Trophoblast cell (in vitro differentiated cells and primary cell): ENCODE data around the gene OLIG2.

Experiments
- DNase-seq, 2 donors: peaks; one replicate each; pipeline ENCODE4 v3.0.0-alpha.2; 2016
- H2AFZ ChIP-seq: 2 replicates; pipeline ENCODE4 v1.6.1; 2013; ENCODE audit warnings: low read length, moderate library complexity, mild to moderate bottlenecking; ENCODE audit not compliant: insufficient read depth, poor library complexity
- H2AK5ac ChIP-seq: 2 replicates; pipeline ENCODE4 v1.6.1; 2013; ENCODE audit warnings: mild to moderate bottlenecking, low read length
- H2BK120ac ChIP-seq: 2 replicates; pipeline ENCODE4 v1.6.1; 2013; ENCODE audit warnings: low read length, mild to moderate bottlenecking, moderate library complexity; ENCODE audit not compliant: insufficient read depth, poor library complexity
- H2BK12ac ChIP-seq: 2 replicates; pipeline ENCODE4 v1.6.1; 2013; ENCODE audit warnings: mild to moderate bottlenecking, low read length, moderate library complexity
- H2BK5ac ChIP-seq: 2 replicates; pipeline ENCODE4 v1.6.1; 2013; ENCODE audit warnings: low read length, low read depth, moderate library complexity, mild to moderate bottlenecking; ENCODE audit not compliant: poor library complexity
- H3K14ac ChIP-seq: 2 replicates; pipeline ENCODE4 v1.6.1; 2013; ENCODE audit warnings: mild to moderate bottlenecking, low read length
- H3K18ac ChIP-seq: 2 replicates; pipeline ENCODE4 v1.6.1; 2013; ENCODE audit warnings: mild to moderate bottlenecking, low read length
- H3K23ac ChIP-seq: 2 replicates; pipeline ENCODE4 v1.6.1; 2013; ENCODE audit warnings: low read length
- H3K27ac ChIP-seq: 2 replicates; pipeline ENCODE4 v1.5.1; 2013; ENCODE audit warnings: low read depth, mild to moderate bottlenecking, inconsistent platforms, low read length, moderate library complexity
- H3K27me3 ChIP-seq: 2 replicates; pipeline ENCODE4 v1.6.1; 2013; ENCODE audit warnings: inconsistent platforms, mild to moderate bottlenecking, low read length, moderate library complexity; ENCODE audit not compliant: insufficient read depth
- H3K36me3 ChIP-seq, 2 experiments: 1 replicate in 1 of 2; 2 replicates in 1 of 2; pipeline ENCODE4 v1.6.1; 2013; ENCODE audit warnings: low read length in 2 of 2, mild to moderate bottlenecking in 2 of 2, moderate library complexity in 1 of 2; ENCODE audit not compliant: insufficient read depth in 2 of 2, control insufficient read depth in 1 of 2
- H3K4ac ChIP-seq: 2 replicates; pipeline ENCODE4 v1.6.1; 2013; ENCODE audit warnings: low read depth, mild to moderate bottlenecking, low read length, moderate library complexity
- H3K4me1 ChIP-seq, 2 experiments: 1 replicate in 1 of 2; 2 replicates in 1 of 2; pipeline ENCODE4 v1.6.1; 2013; ENCODE audit warnings: low read length in 2 of 2, mild to moderate bottlenecking in 2 of 2, moderate library complexity in 1 of 2; ENCODE audit not compliant: insufficient read depth in 2 of 2, control insufficient read depth in 1 of 2
- H3K4me2 ChIP-seq: 2 replicates; pipeline ENCODE4 v1.6.1; 2013; ENCODE audit warnings: inconsistent platforms, mild to moderate bottlenecking, low read length, moderate library complexity
- H3K4me3 ChIP-seq: 2 replicates; pipeline ENCODE4 v1.5.1; 2013; ENCODE audit warnings: mild to moderate bottlenecking, low read depth, low read length, inconsistent platforms
- H3K79me1 ChIP-seq: one replicate; pipeline ENCODE4 v1.6.1; 2013; ENCODE audit warnings: low read length
- H3K79me2 ChIP-seq: 2 replicates; pipeline ENCODE4 v1.6.1; 2013; ENCODE audit warnings: low read length, mild to moderate bottlenecking; ENCODE audit not compliant: control insufficient read depth, insufficient read depth, poor library complexity
- H3K9ac ChIP-seq: 2 replicates; pipeline ENCODE4 v1.6.1; 2013; ENCODE audit warnings: mild to moderate bottlenecking, low read length
- H3K9me3 ChIP-seq: 2 replicates; pipeline ENCODE4 v1.6.1; 2013; ENCODE audit warnings: low read depth, mild to moderate bottlenecking, control low read depth, inconsistent platforms, low read length; ENCODE audit not compliant: insufficient read depth
- H4K12ac ChIP-seq: 2 replicates; pipeline ENCODE4 v1.6.1; 2013; ENCODE audit warnings: low read depth, mild to moderate bottlenecking, low read length, moderate library complexity
- H4K8ac ChIP-seq: 2 replicates; pipeline ENCODE4 v1.6.1; 2013; ENCODE audit warnings: low read depth, mild to moderate bottlenecking, low read length, moderate library complexity
- H4K91ac ChIP-seq: one replicate; pipeline ENCODE4 v1.6.1; 2013; ENCODE audit warnings: low read depth, mild to moderate bottlenecking, low read length, moderate library complexity
- WGBS: extraction: QIAGEN DNeasy Blood & Tissue Kit; methylation state at CpG from one replicate; pipeline ENCODE4 v1.1.7; 2013; ENCODE audit warnings: missing lambda C conversion rate; ENCODE audit not compliant: insufficient read length, insufficient coverage; ENCODE audit errors: extremely low coverage; 5-methylcytosine and 5-hydroxymethylcytosine counted together

OLIG2 gene

GRCh38 chr21:33039536-33039935 lies 13.8 kb downstream of the OLIG2 start:
- Histone ChIP-seq H3K27me3 (peaks cover 14% of the 10 kb centered on the region), H2BK12ac (no peak overlapping the region), H3K79me1 (no peaks in the 10 kb centered on the region), H3K27ac (no peak overlapping the region), H2AFZ (no peak overlapping the region), H3K9me3 (peaks cover 3% of the 10 kb centered on the region), H4K12ac (no peak overlapping the region), H3K14ac (no peak overlapping the region), H3K18ac (no peak overlapping the region), H2BK5ac (no peak overlapping the region), H2AK5ac (no peak overlapping the region), H3K4me3 (no peak overlapping the region), H3K4me1 (no peaks in the 10 kb centered on the region), H3K23ac (no peak overlapping the region), H4K8ac (no peak overlapping the region), H3K4me2 (no peak overlapping the region), H3K4ac (no peak overlapping the region), H2BK120ac (no peak overlapping the region), H3K79me2 (no peaks in the 10 kb centered on the region), H4K91ac (no peak overlapping the region), H3K9ac (no peak overlapping the region), H3K36me3 (no peaks in the 10 kb centered on the region)
- no CpG with 5 or more reads among the region's 7 CpGs for WGBS
- no peak for DNase-seq

- H3K9me3 ChIP-seq = peaks cover 3% of the 10 kb centered on the region
- no peaks in the 10 kb centered on the region for H3K79me1 ChIP-seq
- H2AK5ac ChIP-seq = no peak overlapping the region
- peaks cover 8% of the 10 kb centered on the region for H3K27me3 ChIP-seq
- no peak overlapping the region for H4K8ac ChIP-seq
- H3K9ac ChIP-seq = no peak overlapping the region
- no peaks in the 10 kb centered on the region for H3K79me2 ChIP-seq
- H3K27ac ChIP-seq = no peak overlapping the region
- no peak for DNase-seq
- H3K18ac ChIP-seq = no peak overlapping the region
- no peak overlapping the region for H2BK12ac ChIP-seq
- no peaks in the 10 kb centered on the region for H3K36me3 ChIP-seq
- H2BK120ac ChIP-seq = no peak overlapping the region
- no peaks in the 10 kb centered on the region for H3K4me1 ChIP-seq
- no peak overlapping the region for H4K12ac ChIP-seq
- H2AFZ ChIP-seq = no peak overlapping the region
- no CpG with 5 or more reads among the region's 3 CpGs for WGBS
- no peak overlapping the region for H2BK5ac ChIP-seq
- H3K14ac ChIP-seq = no peak overlapping the region
- H3K4me2 ChIP-seq = no peak overlapping the region
- no peak overlapping the region for H4K91ac ChIP-seq
- H3K23ac ChIP-seq = no peak overlapping the region
- H3K4ac ChIP-seq = no peak overlapping the region
- H3K4me3 ChIP-seq = no peak overlapping the region
These were observed 14.5 kb downstream of the OLIG2 start for GRCh38 chr21:33040215-33040614.

GRCh38 chr21:33041981-33042380 lies 16.2 kb downstream of the OLIG2 start:
- no peaks in the 10 kb centered on the region for H3K9me3 ChIP-seq
- no peaks in the 10 kb centered on the region for H3K4me1 ChIP-seq
- H2BK12ac ChIP-seq = no peak overlapping the region
- H2BK5ac ChIP-seq = no peak overlapping the region
- DNase-seq = no peak
- H3K27me3 ChIP-seq = peaks cover 6% of the 10 kb centered on the region
- no peak overlapping the region for H4K8ac ChIP-seq
- H2BK120ac ChIP-seq = no peak overlapping the region
- H3K14ac ChIP-seq = no peak overlapping the region
- H3K79me2 ChIP-seq = no peaks in the 10 kb centered on the region
- no peak overlapping the region for H3K4ac ChIP-seq
- H4K91ac ChIP-seq = no peak overlapping the region
- no peak overlapping the region for H3K18ac ChIP-seq
- H4K12ac ChIP-seq = no peak overlapping the region
- H3K79me1 ChIP-seq = no peaks in the 10 kb centered on the region
- H3K4me2 ChIP-seq = no peak overlapping the region
- no peak overlapping the region for H3K9ac ChIP-seq
- H3K27ac ChIP-seq = no peak overlapping the region
- H3K23ac ChIP-seq = no peak overlapping the region
- no peak overlapping the region for H2AFZ ChIP-seq
- no CpG with 5 or more reads among the region's 2 CpGs for WGBS
- H3K36me3 ChIP-seq = no peaks in the 10 kb centered on the region
- H3K4me3 ChIP-seq = no peak overlapping the region
- H2AK5ac ChIP-seq = no peak overlapping the region

GRCh38 chr21:33042812-33043211 lies 17.1 kb downstream of the OLIG2 start:
- Histone ChIP-seq H4K91ac (no peak overlapping the region), H3K79me2 (no peaks in the 10 kb centered on the region), H3K4me1 (no peaks in the 10 kb centered on the region), H2BK120ac (no peak overlapping the region), H3K27me3 (peaks cover 4% of the 10 kb centered on the region), H2AFZ (no peak overlapping the region), H2AK5ac (no peak overlapping the region), H3K18ac (no peak overlapping the region), H3K36me3 (no peaks in the 10 kb centered on the region), H2BK5ac (no peak overlapping the region), H3K9me3 (no peaks in the 10 kb centered on the region), H3K9ac (no peak overlapping the region), H2BK12ac (no peak overlapping the region), H3K14ac (no peak overlapping the region), H3K79me1 (no peaks in the 10 kb centered on the region), H4K8ac (no peak overlapping the region), H4K12ac (no peak overlapping the region), H3K27ac (no peak overlapping the region), H3K23ac (no peak overlapping the region), H3K4ac (no peak overlapping the region), H3K4me3 (no peak overlapping the region), H3K4me2 (no peak overlapping the region)
- WGBS = no CpG with 5 or more reads among the region's 4 CpGs
- DNase-seq = no peak
